PC-3 (cell line): Measurements from ENCODE around the gene CLTCL1. TPM values are rescaled to one million over a fixed set of nuclear protein-coding genes. Genes with fewer than 3 reads are reported as not detected.

Experiments used
- ATAC-seq: fragments of 200-7000 bp; cut with Tn5 transposase; 2 replicates; pipeline ENCODE4 v1.9.1; 2020; ENCODE audit warnings: mild to moderate bottlenecking, moderate library complexity
- BruUV-seq: library from RNA; stranded (reverse); fragments of 400-500 nt; replicated peaks from 2 replicates; lab custom pipeline; 2021; lab: Mats Ljungman, UMichigan
- CTCF ChIA-PET: fragments of 300-600 bp; sonication (Branson Sonifier 250); formaldehyde crosslinking; loops from one replicate; lab custom pipeline; 2022; ENCODE audit warnings: antibody characterized with exemption; lab: Charles Lee
- POLR2A ChIA-PET: fragments of 300-600 bp; sonication (Branson Sonifier 250); formaldehyde crosslinking; loops from one replicate; lab custom pipeline; 2022; ENCODE audit warnings: antibody characterized with exemption; ENCODE audit not compliant: unreplicated experiment; lab: Charles Lee
- DNase-seq: peaks from one replicate; pipeline ENCODE4 v3.0.0-alpha.2; 2015
- H2AFZ ChIP-seq: fragments of 300-600 bp; sonication (generic); 2 replicates; pipeline ENCODE4 v1.6.0; 2016; ENCODE audit warnings: antibody characterized with exemption, low read length
- H3F3A ChIP-seq: fragments of 300-600 bp; sonication (generic); one replicate; pipeline ENCODE4 v1.6.0; 2017; ENCODE audit warnings: antibody characterized with exemption, low read length, control low read depth, mild to moderate bottlenecking; ENCODE audit not compliant: unreplicated experiment
- H3K27ac ChIP-seq: fragments of 300-600 bp; sonication (generic); 2 replicates; pipeline ENCODE4 v1.5.1; 2016; ENCODE audit warnings: mild to moderate bottlenecking, low read length
- H3K27me3 ChIP-seq: fragments of 300-600 bp; sonication (generic); 2 replicates; pipeline ENCODE4 v1.6.1; 2016; ENCODE audit warnings: low read length, mixed read lengths
- H3K36me3 ChIP-seq: fragments of 300-600 bp; sonication (generic); 2 replicates; pipeline ENCODE4 v1.6.1; 2016; ENCODE audit warnings: low read depth, mixed run types, low read length, mixed read lengths
- H3K4me1 ChIP-seq: fragments of 300-600 bp; sonication (generic); 2 replicates; pipeline ENCODE4 v1.5.1; 2016; ENCODE audit warnings: low read length; ENCODE audit not compliant: insufficient read depth
- H3K4me2 ChIP-seq: fragments of 300-600 bp; sonication (generic); 2 replicates; pipeline ENCODE4 v1.6.0; 2016; ENCODE audit warnings: low read length
- H3K4me3 ChIP-seq: fragments of 300-600 bp; sonication (generic); 2 replicates; pipeline ENCODE4 v1.5.1; 2016; ENCODE audit warnings: mild to moderate bottlenecking, low read length, mixed read lengths
- H3K79me2 ChIP-seq: fragments of 300-600 bp; sonication (generic); 2 replicates; pipeline ENCODE4 v1.6.1; 2017; ENCODE audit warnings: low read length, mixed read lengths
- H3K9ac ChIP-seq: fragments of 300-600 bp; sonication (generic); 2 replicates; pipeline ENCODE4 v1.6.0; 2016; ENCODE audit warnings: mild to moderate bottlenecking, low read length
- H3K9me2 ChIP-seq: fragments of 300-600 bp; sonication (generic); replicated peaks from 2 replicates; pipeline ENCODE4 v1.6.1; 2016; ENCODE audit warnings: mixed run types, low read length, mixed read lengths
- H3K9me3 ChIP-seq: fragments of 300-600 bp; sonication (generic); 2 replicates; pipeline ENCODE4 v1.6.1; 2016; ENCODE audit warnings: low read length, mixed read lengths
- H4K20me1 ChIP-seq: fragments of 300-600 bp; sonication (generic); 2 replicates; pipeline ENCODE4 v1.6.1; 2016; ENCODE audit warnings: low read length, mixed read lengths
- CTCF ChIP-seq: fragments of 300-600 bp; sonication (generic); conservative IDR thresholded peaks from 2 replicates; pipeline ENCODE4 v1.5.1; 2017; ENCODE audit warnings: antibody characterized with exemption, low read depth, mild to moderate bottlenecking, low read length
- EZH2 ChIP-seq: fragments of 300-600 bp; sonication (generic); IDR thresholded peaks from one replicate; pipeline ENCODE4 v1.6.1; 2017; ENCODE audit warnings: antibody characterized with exemption, mild to moderate bottlenecking, low read length; ENCODE audit not compliant: unreplicated experiment
- EZH2phosphoT487 ChIP-seq: fragments of 300-600 bp; sonication (generic); IDR thresholded peaks from 2 replicates; pipeline ENCODE4 v1.6.1; 2018; ENCODE audit warnings: mild to moderate bottlenecking, antibody characterized with exemption, low read length, borderline replicate concordance
- intact Hi-C: fragments of 100-400 bp; cut with micrococcal nuclease; formaldehyde crosslinking; loops from 2 replicates; pipeline ENCODE4 v1.9.0; 2023
- total RNA-seq: library from RNA; depleted of rRNA; stranded (reverse); fragments of >200 nt; gene quantifications from 2 replicates; pipeline ENCODE4 v1.2.3, GENCODE V29; 2014

The CLTCL1 gene
- total RNA-seq, 1 experiment from 2014 or later = 5.5 TPM

- POLR2A ChIA-PET = interaction anchor here (0.6 kb wide), 1 partner anchor 26 kb away, joined by 28 read pairs; no protein-coding TSS in a partner anchor
- DNase-seq (no peak), ATAC-seq (no peak)
- Histone ChIP-seq H3K9me2 (no peaks in the 10 kb centered on the region), H4K20me1 (no peaks in the 10 kb centered on the region), H2AFZ (no peak overlapping the region), H3K27me3 (no peaks in the 10 kb centered on the region), H3K4me2 (no peak overlapping the region), H3K27ac (no peak overlapping the region), H3K9me3 (no peaks in the 10 kb centered on the region), H3K4me1 (no peaks in the 10 kb centered on the region), H3F3A (no peaks in the 10 kb centered on the region), H3K9ac (no peak overlapping the region), H3K4me3 (no peak overlapping the region), H3K79me2 (peaks cover 18% of the 10 kb centered on the region), H3K36me3 (peaks cover 6% of the 10 kb centered on the region; the same call in 1 of the 2 replicates)
- BruUV-seq = no TSS peak
- no peak for TF ChIP-seq EZH2phosphoT487
- no peak for TF ChIP-seq EZH2
- no peak for TF ChIP-seq CTCF
- intact Hi-C loops = no loop called here
- CTCF ChIA-PET = no interaction called here
Measured at GRCh38 chr22:19139974-19140373, 151.5 kb downstream of the CLTCL1 start.

DNA sequence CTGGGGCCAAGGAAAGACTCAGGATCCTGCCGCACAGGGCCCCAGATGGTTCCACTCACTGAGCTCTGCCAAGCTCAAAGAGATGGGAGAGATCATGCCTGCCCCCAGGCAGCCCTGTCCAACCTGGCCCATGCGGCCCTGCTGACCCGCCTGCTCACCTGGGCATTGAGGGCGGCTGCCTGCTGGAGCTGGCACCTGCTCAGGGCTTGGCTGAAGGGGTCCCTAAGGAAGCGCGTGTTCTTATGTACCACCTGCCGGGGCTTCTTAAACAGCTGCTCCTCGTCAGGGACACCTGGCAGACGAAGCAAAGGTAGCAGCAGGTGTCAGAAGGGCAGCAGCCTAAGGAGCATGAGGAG is 152.5 kb downstream of the CLTCL1 start:
- TF ChIP-seq CTCF (no peak), EZH2phosphoT487 (no peak), EZH2 (no peak)
- Histone ChIP-seq H3K27me3 (no peaks in the 10 kb centered on the region), H3K79me2 (peaks cover 14% of the 10 kb centered on the region), H3K4me3 (no peak overlapping the region), H3K27ac (no peak overlapping the region), H3K9me3 (no peaks in the 10 kb centered on the region), H3K9me2 (no peaks in the 10 kb centered on the region), H4K20me1 (no peaks in the 10 kb centered on the region), H2AFZ (no peak overlapping the region), H3K4me2 (no peak overlapping the region), H3K9ac (no peak overlapping the region), H3F3A (no peaks in the 10 kb centered on the region), H3K4me1 (no peaks in the 10 kb centered on the region), H3K36me3 (peaks cover 6% of the 10 kb centered on the region; the same call in 1 of the 2 replicates)
- no TSS peak for BruUV-seq
- DNase-seq = no peak
- CTCF ChIA-PET = no interaction called here
- no peak for ATAC-seq
- intact Hi-C loops = no loop called here
- POLR2A ChIA-PET = no interaction called here

DNA sequence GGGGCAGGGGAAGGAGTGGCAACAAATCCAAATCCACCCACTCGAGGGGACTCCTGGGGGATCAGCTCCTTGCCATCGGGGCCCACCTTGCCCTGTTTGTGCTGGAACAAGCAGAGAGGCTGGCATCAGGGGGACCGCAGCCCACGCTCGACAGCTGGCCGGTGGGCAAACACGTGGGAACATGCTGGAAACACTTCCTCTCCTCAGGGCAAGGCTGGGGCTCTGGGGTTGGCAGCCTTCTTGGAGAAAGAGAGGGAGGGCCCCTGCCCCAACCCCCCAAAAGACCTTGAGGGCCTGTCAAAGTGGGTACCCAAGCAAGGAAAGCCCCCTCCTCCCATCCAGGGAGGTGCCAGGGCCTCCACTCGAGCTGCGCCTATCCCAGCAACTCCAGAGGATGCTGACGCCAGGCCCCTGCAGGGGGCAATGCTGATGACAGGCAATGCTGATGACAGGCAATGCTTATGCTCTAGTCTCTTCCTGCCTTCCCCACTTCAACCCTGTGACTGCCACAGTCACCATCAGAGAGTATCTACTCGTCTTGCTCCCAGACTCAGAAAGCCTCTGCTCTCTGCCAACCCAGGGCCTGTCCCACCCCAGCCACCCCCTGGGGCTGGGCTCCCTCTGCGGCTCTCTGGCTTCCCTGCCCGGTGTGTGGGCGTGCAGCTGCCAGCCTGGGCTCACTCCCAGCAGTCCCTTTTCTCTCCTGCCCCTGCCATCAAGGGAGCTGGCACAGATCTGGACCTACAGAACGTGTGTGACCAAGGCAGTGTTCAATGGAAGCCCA is 153.1 kb downstream of the CLTCL1 start:
- Histone ChIP-seq H2AFZ (no peak overlapping the region), H4K20me1 (no peaks in the 10 kb centered on the region), H3K27me3 (no peaks in the 10 kb centered on the region), H3K36me3 (peaks cover 6% of the 10 kb centered on the region; the same call in 1 of the 2 replicates), H3K4me1 (no peaks in the 10 kb centered on the region), H3F3A (no peaks in the 10 kb centered on the region), H3K9me3 (no peaks in the 10 kb centered on the region), H3K79me2 (peaks cover 8% of the 10 kb centered on the region), H3K9ac (no peak overlapping the region), H3K4me2 (no peak overlapping the region), H3K4me3 (no peak overlapping the region), H3K9me2 (no peaks in the 10 kb centered on the region), H3K27ac (no peak overlapping the region)
- ChIA-PET CTCF (no interaction called here), POLR2A (no interaction called here)
- no peak for TF ChIP-seq EZH2
- no peak for TF ChIP-seq CTCF
- no peak for ATAC-seq
- no TSS peak for BruUV-seq
- intact Hi-C loops = no loop called here
- DNase-seq = no peak
